Measurements from ENCODE around the gene GYG1.

The GYG1 gene

GRCh38 chr3:148991219-148992026 lies at the start of gene GYG1:
GYG1 (plus strand) TSS chr3:148991540; CDS start chr3:148991641, 101 bp downstream.
- peak; percentile 41 for DNase-seq (ENCODE audit: low read depth)
- peak within 1 kb of the TSS; percentile 75 for H3K4me3 ChIP-seq (ENCODE audit: low read depth, low read length)
- TF ChIP-seq, protein P1, sequence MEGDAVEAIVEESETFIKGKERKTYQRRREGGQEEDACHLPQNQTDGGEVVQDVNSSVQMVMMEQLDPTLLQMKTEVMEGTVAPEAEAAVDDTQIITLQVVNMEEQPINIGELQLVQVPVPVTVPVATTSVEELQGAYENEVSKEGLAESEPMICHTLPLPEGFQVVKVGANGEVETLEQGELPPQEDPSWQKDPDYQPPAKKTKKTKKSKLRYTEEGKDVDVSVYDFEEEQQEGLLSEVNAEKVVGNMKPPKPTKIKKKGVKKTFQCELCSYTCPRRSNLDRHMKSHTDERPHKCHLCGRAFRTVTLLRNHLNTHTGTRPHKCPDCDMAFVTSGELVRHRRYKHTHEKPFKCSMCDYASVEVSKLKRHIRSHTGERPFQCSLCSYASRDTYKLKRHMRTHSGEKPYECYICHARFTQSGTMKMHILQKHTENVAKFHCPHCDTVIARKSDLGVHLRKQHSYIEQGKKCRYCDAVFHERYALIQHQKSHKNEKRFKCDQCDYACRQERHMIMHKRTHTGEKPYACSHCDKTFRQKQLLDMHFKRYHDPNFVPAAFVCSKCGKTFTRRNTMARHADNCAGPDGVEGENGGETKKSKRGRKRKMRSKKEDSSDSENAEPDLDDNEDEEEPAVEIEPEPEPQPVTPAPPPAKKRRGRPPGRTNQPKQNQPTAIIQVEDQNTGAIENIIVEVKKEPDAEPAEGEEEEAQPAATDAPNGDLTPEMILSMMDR (IDR thresholded peaks at IDR 0.05; ENCODE audit: low read depth, low read length, missing control alignments), result peak; percentile 31
- in situ Hi-C loops (cut with HindIII; ENCODE audit: low sequenced_read_pairs), result no loop called here

DNA sequence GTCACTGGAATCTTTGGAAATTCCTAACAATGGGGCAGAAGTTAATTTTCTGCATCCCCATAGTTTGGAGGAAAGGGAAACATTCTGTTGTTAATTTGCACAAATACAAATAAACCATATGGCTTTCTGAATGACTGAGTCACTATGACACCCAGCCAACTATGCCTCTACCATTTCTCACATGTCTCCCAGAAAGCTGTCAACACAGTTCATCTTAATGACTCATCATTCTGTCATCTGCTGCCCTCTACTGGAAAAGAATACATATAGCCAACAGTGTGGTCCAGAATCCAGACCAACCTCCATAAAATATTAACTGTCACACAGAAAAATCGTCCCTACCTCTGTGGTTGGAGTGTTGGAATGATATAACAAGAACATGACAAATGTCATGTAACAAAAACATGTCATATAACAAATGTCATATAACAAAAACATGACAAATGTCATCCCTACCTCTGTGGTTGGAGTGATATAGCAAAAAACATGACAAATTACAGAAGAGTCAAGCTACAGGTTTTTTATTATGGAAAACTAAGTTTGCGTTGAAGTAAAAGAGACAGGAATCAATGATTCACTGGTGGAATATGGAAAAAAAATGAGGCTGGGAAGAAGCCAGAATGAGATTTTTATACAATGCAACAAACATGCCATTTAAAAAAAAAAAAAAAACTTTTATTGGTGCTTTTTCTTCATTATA lies 47.7 kb upstream of the GYG1 start:
- TF ChIP-seq, protein P1 (IDR thresholded peaks at IDR 0.05; ENCODE audit: low read depth, low read length, missing control alignments), result peak; percentile 70
- DNase-seq (ENCODE audit: low read depth), result peak; percentile 69
- in situ Hi-C loops (cut with HindIII; ENCODE audit: low sequenced_read_pairs), result no loop called here
- H3K4me3 ChIP-seq (ENCODE audit: low read depth, low read length), result no peak overlapping the region

GRCh38 chr3:148945116-148945515 lies 46.2 kb upstream of the GYG1 start:
- TF ChIP-seq, protein P1 (IDR thresholded peaks at IDR 0.05; ENCODE audit: low read depth, low read length, missing control alignments), result no peak
- H3K4me3 ChIP-seq (ENCODE audit: low read depth, low read length), result no peak overlapping the region
- in situ Hi-C loops (cut with HindIII; ENCODE audit: low sequenced_read_pairs), result no loop called here
- no peak for DNase-seq (ENCODE audit: low read depth)

GRCh38 chr3:148948913-148949657 lies 42.3 kb upstream of the GYG1 start:
- in situ Hi-C loops (cut with HindIII; ENCODE audit: low sequenced_read_pairs), result no loop called here
- no peak for DNase-seq (ENCODE audit: low read depth)
- TF ChIP-seq, protein P1 (IDR thresholded peaks at IDR 0.05; ENCODE audit: low read depth, low read length, missing control alignments), result no peak
- no peak overlapping the region for H3K4me3 ChIP-seq (ENCODE audit: low read depth, low read length)

GRCh38 chr3:148950806-148951205 lies 40.5 kb upstream of the GYG1 start:
- no peak for DNase-seq (ENCODE audit: low read depth)
- in situ Hi-C loops (cut with HindIII; ENCODE audit: low sequenced_read_pairs), result loop anchor here (5.0 kb wide), 1 partner anchor 89 kb away; no protein-coding TSS in a partner anchor
- no peak overlapping the region for H3K4me3 ChIP-seq (ENCODE audit: low read depth, low read length)
- TF ChIP-seq, protein P1 (IDR thresholded peaks at IDR 0.05; ENCODE audit: low read depth, low read length, missing control alignments), result peak; percentile 20

All from astrocyte of the cerebellum (primary cell).